OCI-LY1 (cell line): Measurements from ENCODE around the gene M1AP.

Source experiments
- H2AFZ ChIP-seq: fragments of 200-600 bp; sonication (generic), shearing (Covaris generic); 2 replicates; pipeline ENCODE4 v1.6.0; 2014; ENCODE audit warnings: antibody characterized with exemption, mild to moderate bottlenecking, low read length
- H3F3A ChIP-seq: fragments of 200-600 bp; sonication (generic), shearing (Covaris generic); 2 replicates; pipeline ENCODE4 v1.6.0; 2014; ENCODE audit warnings: mild to moderate bottlenecking, antibody characterized with exemption, low read length, moderate library complexity; ENCODE audit not compliant: insufficient read depth
- H3K27ac ChIP-seq: fragments of 200-600 bp; sonication (generic); 2 replicates; pipeline ENCODE4 v1.5.1; 2014; ENCODE audit warnings: low read length, mixed run types, mild to moderate bottlenecking, low read depth; ENCODE audit not compliant: poor library complexity, severe bottlenecking
- H3K27me3 ChIP-seq: fragments of 200-600 bp; sonication (generic); 2 replicates; pipeline ENCODE4 v1.6.0; 2014; ENCODE audit warnings: antibody characterized with exemption, mild to moderate bottlenecking, low read length, moderate library complexity; ENCODE audit not compliant: insufficient read depth
- H3K36me3 ChIP-seq: fragments of 200-600 bp; sonication (generic); 2 replicates; pipeline ENCODE4 v1.6.1; 2014; ENCODE audit warnings: mild to moderate bottlenecking, antibody characterized with exemption, low read length, moderate library complexity, mixed read lengths; ENCODE audit not compliant: insufficient read depth
- H3K4me1 ChIP-seq: fragments of 200-600 bp; sonication (generic); 2 replicates; pipeline ENCODE4 v1.5.1; 2014; ENCODE audit warnings: mild to moderate bottlenecking, low read length, moderate library complexity; ENCODE audit not compliant: insufficient read depth, severe bottlenecking
- H3K4me2 ChIP-seq: fragments of 200-600 bp; sonication (generic), shearing (Covaris generic); 2 replicates; pipeline ENCODE4 v1.6.1; 2014; ENCODE audit warnings: low read length
- H3K4me3 ChIP-seq: fragments of 200-600 bp; sonication (generic); 2 replicates; pipeline ENCODE4 v1.5.1; 2014; ENCODE audit warnings: low read length, low read depth, mild to moderate bottlenecking, mixed read lengths; ENCODE audit not compliant: poor library complexity, severe bottlenecking
- H3K79me2 ChIP-seq: fragments of 200-600 bp; shearing (Covaris generic); 2 replicates; pipeline ENCODE4 v1.6.1; 2016; ENCODE audit warnings: mixed run types, low read length, mixed read lengths; ENCODE audit not compliant: insufficient read depth
- H3K9ac ChIP-seq: fragments of 200-600 bp; sonication (generic), shearing (Covaris generic); 2 replicates; pipeline ENCODE4 v1.6.1; 2014; ENCODE audit warnings: mild to moderate bottlenecking, low read length, mixed read lengths
- H3K9me2 ChIP-seq: fragments of 200-600 bp; sonication (generic), shearing (Covaris generic); 2 replicates; pipeline ENCODE4 v1.6.1; 2014; ENCODE audit warnings: low read depth, mild to moderate bottlenecking, low read length, mixed read lengths
- H3K9me3 ChIP-seq: fragments of 200-600 bp; shearing (Covaris generic); 2 replicates; pipeline ENCODE4 v1.6.1; 2014; ENCODE audit warnings: low read length, mixed read lengths
- H4K20me1 ChIP-seq: fragments of 200-600 bp; sonication (generic), shearing (Covaris generic); 2 replicates; pipeline ENCODE4 v1.6.0; 2016; ENCODE audit warnings: mild to moderate bottlenecking, low read length; ENCODE audit not compliant: insufficient read depth
- EZH2 ChIP-seq: fragments of 200-600 bp; sonication (generic), shearing (Covaris generic); IDR thresholded peaks from 2 replicates; pipeline ENCODE4 v1.8.0; 2017; ENCODE audit warnings: borderline replicate concordance, mixed run types, mild to moderate bottlenecking, antibody characterized with exemption, low read length, moderate library complexity, mixed read lengths
- TF ChIP-seq, protein P1 (sequence below): fragments of 200-600 bp; sonication (generic), shearing (Covaris generic); IDR thresholded peaks from 2 replicates; pipeline ENCODE4 v1.5.1; 2017; ENCODE audit warnings: mild to moderate bottlenecking, antibody characterized with exemption, low read length, moderate library complexity, mixed read lengths

The M1AP gene

DNA sequence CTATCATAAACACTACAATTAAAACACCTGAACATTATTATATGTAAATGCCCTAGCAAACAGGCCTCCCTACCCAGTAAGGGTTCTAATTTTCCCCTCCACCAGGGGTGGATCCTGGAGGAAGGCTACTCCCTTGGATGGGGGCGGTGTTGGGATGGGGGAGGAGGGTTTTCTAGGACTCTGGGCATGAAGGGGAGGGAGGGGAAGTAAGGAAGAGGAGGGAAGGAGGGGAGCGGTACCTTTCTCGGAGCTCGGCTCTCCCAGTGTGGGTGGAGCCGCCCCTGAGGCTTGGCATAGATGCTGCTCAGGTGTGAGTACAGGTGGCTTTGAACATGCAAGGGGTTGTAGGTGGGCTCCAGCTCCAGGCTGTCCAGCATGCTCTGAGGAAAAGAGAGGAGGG, 88.2 kb downstream of the M1AP start:
- H3K79me2 ChIP-seq = no peaks in the 10 kb centered on the region
- peaks cover 6% of the 10 kb centered on the region; the same call in 1 of the 2 replicates for H3K36me3 ChIP-seq

DNA sequence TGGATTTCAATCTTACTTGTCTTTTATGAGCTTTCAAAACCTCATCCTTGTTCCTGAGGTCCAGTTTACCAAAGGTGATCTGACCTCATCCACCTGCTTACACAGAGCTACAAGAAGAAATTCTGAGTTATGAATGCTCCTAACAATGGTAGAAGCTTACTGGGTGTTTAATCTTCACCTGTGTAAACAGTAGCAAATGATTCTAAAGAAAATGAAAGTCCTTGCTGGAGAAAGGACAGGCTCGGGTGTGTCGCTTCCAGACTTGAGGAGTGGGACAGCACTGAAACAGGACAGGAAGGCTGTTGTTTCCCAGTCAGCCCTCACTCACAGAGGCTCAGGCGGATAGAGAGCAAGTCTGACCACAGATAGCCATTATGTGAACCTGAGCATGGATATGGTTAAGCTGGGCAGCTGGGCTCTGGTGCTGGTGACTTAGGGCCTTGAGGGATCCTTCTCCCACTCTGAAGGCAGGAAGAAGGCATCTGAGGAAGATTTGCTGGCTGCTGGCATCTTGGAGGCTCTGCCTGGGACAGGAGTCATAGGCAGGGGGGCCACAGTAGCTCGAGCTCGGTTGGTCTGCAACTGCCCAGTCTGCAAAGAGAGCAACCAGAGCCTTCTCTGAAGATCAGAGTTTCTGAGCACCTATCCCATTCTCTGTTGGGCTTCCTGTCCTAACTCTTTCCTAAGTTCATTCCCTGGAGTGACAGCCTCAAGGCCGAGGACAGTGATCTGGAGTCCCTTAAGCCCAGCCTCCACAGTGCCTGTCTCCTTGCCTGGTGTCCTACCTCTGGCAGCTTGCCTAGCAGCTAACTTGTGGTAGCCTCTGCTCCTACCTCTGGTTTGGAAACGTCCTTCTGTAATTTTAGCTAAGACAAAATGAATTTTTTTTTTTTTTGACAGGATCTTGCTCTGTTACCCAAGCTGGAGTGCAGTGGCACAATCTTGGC, 89.6 kb downstream of the M1AP start:
- Histone ChIP-seq H4K20me1 (no peaks in the 10 kb centered on the region), H3K79me2 (no peaks in the 10 kb centered on the region), H3K27ac (no peak overlapping the region), H3K9ac (no peak overlapping the region), H3K27me3 (no peaks in the 10 kb centered on the region), H3K4me3 (no peak overlapping the region), H2AFZ (no peak overlapping the region), H3K4me1 (peaks cover 13% of the 10 kb centered on the region), H3F3A (no peaks in the 10 kb centered on the region), H3K9me3 (no peaks in the 10 kb centered on the region), H3K4me2 (no peak overlapping the region), H3K36me3 (peaks cover 6% of the 10 kb centered on the region; the same call in 1 of the 2 replicates), H3K9me2 (no peaks in the 10 kb centered on the region)
- TF ChIP-seq, protein P1, sequence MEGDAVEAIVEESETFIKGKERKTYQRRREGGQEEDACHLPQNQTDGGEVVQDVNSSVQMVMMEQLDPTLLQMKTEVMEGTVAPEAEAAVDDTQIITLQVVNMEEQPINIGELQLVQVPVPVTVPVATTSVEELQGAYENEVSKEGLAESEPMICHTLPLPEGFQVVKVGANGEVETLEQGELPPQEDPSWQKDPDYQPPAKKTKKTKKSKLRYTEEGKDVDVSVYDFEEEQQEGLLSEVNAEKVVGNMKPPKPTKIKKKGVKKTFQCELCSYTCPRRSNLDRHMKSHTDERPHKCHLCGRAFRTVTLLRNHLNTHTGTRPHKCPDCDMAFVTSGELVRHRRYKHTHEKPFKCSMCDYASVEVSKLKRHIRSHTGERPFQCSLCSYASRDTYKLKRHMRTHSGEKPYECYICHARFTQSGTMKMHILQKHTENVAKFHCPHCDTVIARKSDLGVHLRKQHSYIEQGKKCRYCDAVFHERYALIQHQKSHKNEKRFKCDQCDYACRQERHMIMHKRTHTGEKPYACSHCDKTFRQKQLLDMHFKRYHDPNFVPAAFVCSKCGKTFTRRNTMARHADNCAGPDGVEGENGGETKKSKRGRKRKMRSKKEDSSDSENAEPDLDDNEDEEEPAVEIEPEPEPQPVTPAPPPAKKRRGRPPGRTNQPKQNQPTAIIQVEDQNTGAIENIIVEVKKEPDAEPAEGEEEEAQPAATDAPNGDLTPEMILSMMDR = no peak
- TF ChIP-seq EZH2 = no peak

More for the DNA sequence above, 88.2 kb downstream of the M1AP start:
- Histone ChIP-seq H3K27me3 (no peaks in the 10 kb centered on the region), H3K27ac (no peak overlapping the region), H3K9ac (no peak overlapping the region), H3K4me3 (no peak overlapping the region), H3K9me3 (no peaks in the 10 kb centered on the region), H3K4me1 (peaks cover 8% of the 10 kb centered on the region), H2AFZ (no peak overlapping the region), H4K20me1 (no peaks in the 10 kb centered on the region), H3K9me2 (no peaks in the 10 kb centered on the region), H3F3A (no peaks in the 10 kb centered on the region), H3K4me2 (no peak overlapping the region)
- TF ChIP-seq, protein P1 = no peak
- TF ChIP-seq EZH2 = no peak

DNA sequence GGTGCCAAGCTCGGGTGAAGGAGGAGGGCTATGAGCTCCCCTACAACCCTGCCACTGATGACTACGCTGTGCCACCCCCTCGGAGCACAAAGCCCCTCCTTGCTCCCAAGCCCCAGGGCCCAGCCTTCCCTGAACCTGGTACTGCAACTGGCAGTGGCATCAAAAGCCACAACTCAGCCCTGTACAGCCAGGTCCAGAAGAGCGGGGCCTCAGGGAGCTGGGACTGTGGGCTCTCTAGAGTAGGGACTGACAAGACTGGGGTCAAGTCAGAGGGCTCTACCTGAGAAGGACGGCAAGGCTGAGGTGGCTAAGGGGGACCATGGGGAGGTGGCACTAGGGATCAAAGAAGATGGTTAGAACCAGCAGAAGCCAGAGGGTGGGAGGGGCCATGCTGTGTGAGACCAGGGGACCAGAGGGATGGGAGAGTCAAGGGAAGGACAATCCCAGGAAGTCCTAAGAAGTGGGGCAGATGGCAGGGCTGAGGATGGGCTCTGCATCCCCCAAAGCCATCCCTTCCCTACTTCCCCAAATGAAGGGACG, 91.2 kb downstream of the M1AP start:
- TF ChIP-seq EZH2 = no peak
- TF ChIP-seq, protein P1 = no peak
- Histone ChIP-seq H3K27me3 (no peaks in the 10 kb centered on the region), H3K27ac (no peak overlapping the region), H3K4me1 (peaks cover 17% of the 10 kb centered on the region), H4K20me1 (no peaks in the 10 kb centered on the region), H3K36me3 (peaks cover 6% of the 10 kb centered on the region; the same call in 1 of the 2 replicates), H3K9ac (no peak overlapping the region), H3K4me3 (no peak overlapping the region), H3K9me2 (no peaks in the 10 kb centered on the region), H3K9me3 (no peaks in the 10 kb centered on the region), H3K4me2 (no peak overlapping the region), H3F3A (no peaks in the 10 kb centered on the region), H3K79me2 (no peaks in the 10 kb centered on the region), H2AFZ (no peak overlapping the region)
